Ramos (cell line): Measurements from ENCODE around the gene CDC27.
"Not testable (repeated sequence)": the region's sequence is repeated elsewhere in the genome, so short reads cannot be mapped to it uniquely, and the experiment has no call there.

Experiments
- in situ Hi-C: fragments of 300-500 bp; cut with MboI; formaldehyde crosslinking; loops from one replicate; pipeline ENCODE4 v1.14.3; 2022; ENCODE audit warnings: low sequenced_read_pairs; ENCODE audit not compliant: unreplicated experiment

Gene CDC27

GRCh38 chr17:47164263-47164662 lies 24.8 kb downstream of the CDC27 start:
- in situ Hi-C loops: no loop called here

GRCh38 chr17:47162013-47162622 lies 27.0 kb downstream of the CDC27 start:
- in situ Hi-C loops: no loop called here

- in situ Hi-C loops: no loop called here
Measured at GRCh38 chr17:47159315-47159714, 29.8 kb downstream of the CDC27 start.

- in situ Hi-C loops: no loop called here
Measured at GRCh38 chr17:47145351-47145750, 43.7 kb downstream of the CDC27 start.

DNA sequence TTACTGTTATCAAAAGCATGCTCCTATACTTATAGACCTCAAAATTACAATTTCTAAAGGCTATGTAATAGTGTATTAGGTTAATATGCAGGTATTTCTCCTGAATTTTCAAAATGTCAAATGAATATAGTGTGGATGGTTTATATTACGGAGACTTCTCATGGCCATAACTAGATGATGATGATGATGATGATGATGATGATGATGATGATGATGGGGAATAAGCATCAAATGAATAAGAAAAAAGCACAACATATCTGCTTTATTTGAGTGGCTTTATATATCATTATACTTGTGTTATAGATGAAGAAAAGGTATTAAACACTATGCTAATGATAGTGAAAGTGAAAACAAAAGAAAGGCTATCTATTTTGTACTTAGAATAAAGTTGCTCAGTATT lies 53.9 kb downstream of the CDC27 start:
- in situ Hi-C loops: no loop called here

GRCh38 chr17:47134354-47134753 lies 54.7 kb downstream of the CDC27 start:
- in situ Hi-C loops: not testable (repeated sequence)

DNA sequence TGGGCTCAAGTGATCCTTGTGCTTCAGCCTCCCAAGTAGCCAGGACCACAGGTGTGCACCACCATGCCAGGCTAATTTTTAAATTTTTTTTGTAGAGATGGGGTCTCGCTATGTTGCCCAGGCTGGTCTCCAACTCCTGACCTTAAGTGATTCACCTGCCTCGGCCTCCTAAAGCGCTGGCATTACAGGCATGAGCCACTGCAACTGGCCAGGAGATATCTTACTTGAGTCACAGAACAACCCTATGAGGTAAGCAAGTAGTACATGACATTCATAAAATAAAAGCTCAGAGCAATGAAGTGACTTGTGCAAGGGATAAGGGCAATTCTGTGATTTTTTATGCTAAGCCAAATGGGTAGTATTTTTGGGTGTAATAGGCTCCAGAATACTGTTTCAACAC lies 57.3 kb downstream of the CDC27 start:
- in situ Hi-C loops: no loop called here

- in situ Hi-C loops: not testable (repeated sequence)
Measured at GRCh38 chr17:47126835-47127234, 62.3 kb downstream of the CDC27 start.

DNA sequence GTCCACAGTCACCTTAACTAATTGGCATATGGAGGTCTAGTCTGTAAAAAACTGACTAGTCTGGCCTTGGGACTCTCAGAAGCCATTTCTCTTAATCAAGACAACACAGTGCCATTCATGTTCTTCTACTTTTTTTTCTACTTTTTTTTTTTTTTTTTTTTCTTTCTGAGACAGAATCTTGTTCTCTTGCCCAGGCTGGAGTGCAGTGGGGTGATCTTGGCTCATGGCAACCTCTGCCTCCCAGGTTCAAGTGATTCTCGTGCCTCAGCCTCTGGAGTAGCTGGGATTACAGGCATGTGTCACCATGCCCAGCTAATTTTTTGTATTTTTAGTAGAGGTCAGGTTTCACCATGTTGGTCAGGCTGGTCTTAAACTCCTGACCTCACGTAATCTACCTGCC lies 65.8 kb downstream of the CDC27 start:
- in situ Hi-C loops: not testable (repeated sequence)

- in situ Hi-C loops: no loop called here
Measured at GRCh38 chr17:47120521-47121095, 68.5 kb downstream of the CDC27 start.

- in situ Hi-C loops: no loop called here
Measured at GRCh38 chr17:47119746-47120520, 69.2 kb downstream of the CDC27 start.

DNA sequence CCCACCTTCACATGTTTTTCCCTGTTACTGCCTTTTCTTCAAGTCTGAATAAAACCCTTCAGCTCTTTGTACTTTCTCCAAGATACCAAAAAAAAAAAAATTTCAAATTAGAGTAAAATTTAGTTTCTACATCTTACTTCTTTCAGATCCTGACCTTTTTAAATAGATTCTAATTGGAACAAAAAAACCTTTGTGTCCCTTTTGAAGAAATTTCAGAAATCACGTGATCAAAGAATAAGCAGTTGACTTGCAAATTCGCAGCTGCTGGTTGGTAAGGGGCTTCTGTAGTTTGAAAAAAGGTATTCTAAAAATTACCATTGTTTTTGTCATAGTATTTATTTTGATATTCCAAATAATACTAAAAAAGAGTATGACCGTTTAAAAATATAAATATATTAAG lies 71.7 kb downstream of the CDC27 start:
- in situ Hi-C loops: no loop called here

DNA sequence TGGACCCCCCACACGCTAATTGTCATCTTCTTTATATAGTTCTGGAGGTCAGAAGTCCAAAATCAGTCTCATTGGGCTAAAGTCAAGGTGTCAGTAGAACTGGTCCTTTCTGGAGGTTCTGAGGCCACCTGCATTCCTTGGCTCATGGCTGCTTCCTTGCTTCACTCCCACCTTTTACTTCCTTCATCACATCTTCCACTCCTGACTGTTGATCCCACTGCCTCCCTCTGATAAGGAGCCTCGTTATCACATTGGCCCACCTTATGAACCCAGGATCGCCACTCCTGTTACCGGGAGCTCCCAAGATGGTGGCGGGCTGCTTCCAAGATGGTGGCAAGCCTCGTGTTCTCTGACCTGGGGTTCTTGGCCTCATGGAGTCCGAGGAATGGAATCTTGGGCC lies 83.0 kb downstream of the CDC27 start:
- in situ Hi-C loops: no loop called here

- in situ Hi-C loops: not testable (repeated sequence)
Measured at GRCh38 chr17:47105246-47105645, 83.8 kb downstream of the CDC27 start.

DNA sequence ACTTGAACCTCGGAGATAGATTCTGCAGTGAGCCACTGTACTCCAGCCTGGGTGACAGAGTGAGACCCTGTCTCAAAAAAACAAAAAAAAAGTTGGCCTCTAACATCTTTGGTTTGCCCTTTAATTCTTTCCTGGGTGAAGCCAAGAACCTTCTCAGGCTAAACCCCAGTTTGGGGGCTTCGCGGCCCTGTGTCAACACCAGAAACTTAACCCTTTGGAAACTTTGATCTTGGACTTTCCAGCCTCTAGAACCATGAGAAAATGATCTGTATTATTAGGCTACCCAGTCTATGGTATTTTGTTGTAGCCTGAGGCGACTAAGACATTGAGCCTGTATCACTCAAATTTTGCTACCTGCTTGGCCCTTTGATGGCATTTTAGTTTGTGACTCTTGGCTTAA lies 86.2 kb downstream of the CDC27 start:
- in situ Hi-C loops: no loop called here

GRCh38 chr17:47099987-47100711 lies 88.9 kb downstream of the CDC27 start:
- in situ Hi-C loops: no loop called here

GRCh38 chr17:47099451-47099986 lies 89.6 kb downstream of the CDC27 start:
- in situ Hi-C loops: no loop called here

GRCh38 chr17:47096343-47096742 lies 92.8 kb downstream of the CDC27 start:
- in situ Hi-C loops: no loop called here

- in situ Hi-C loops: no loop called here
Measured at GRCh38 chr17:47095268-47095667, 93.8 kb downstream of the CDC27 start.

GRCh38 chr17:47087093-47087492 lies 102.0 kb downstream of the CDC27 start:
- in situ Hi-C loops: no loop called here

GRCh38 chr17:47085736-47086135 lies 103.4 kb downstream of the CDC27 start:
- in situ Hi-C loops: no loop called here
